K562 (cell line): ENCODE data around the gene MTO1. TPM values are rescaled to one million over a fixed set of nuclear protein-coding genes. Genes with fewer than 3 reads are reported as not detected.
A peak's percentile ranks its signal among the peaks of the same experiment; 100 is the strongest.

Experiments
- ATAC-seq: fragments of 200-7000 bp; cut with Tn5 transposase; 3 replicates; pipeline ENCODE4 v1.9.1; 2020; ENCODE audit warnings: moderate library complexity
- BruUV-seq: library from RNA; stranded (reverse); fragments of 400-500 nt; replicated peaks from 2 replicates; lab custom pipeline; 2021; lab: Mats Ljungman, UMichigan
- CTCF ChIA-PET: fragments of 300-600 bp; formaldehyde crosslinking; extraction: SDS; loops from one replicate; lab custom pipeline; 2021; ENCODE audit warnings: low intra/inter-chr PET ratio; lab: Yijun Ruan, JAX
- POLR2A ChIA-PET: fragments of 300-600, 350-650 bp; sonication (Branson Sonifier 250); formaldehyde crosslinking; extraction: SDS; loops from one replicate; lab custom pipeline; 2021; ENCODE audit warnings: antibody characterized with exemption, inconsistent platforms; lab: Yijun Ruan, JAX
- DNase-seq, 4 experiments: peaks; one replicate each; pipeline versions ENCODE4 v3.0.0 to v3.0.0-alpha.2; 2011 to 2018; ENCODE audit warnings: low spot score in 3 of 4, mixed read lengths in 3 of 4; ENCODE audit errors: extremely low read depth in 1 of 4
- FAIRE-seq: peaks from 2 replicates; lab custom pipeline; 2011; peaks lifted over from hg19 to GRCh38; lab: Jason Lieb, UNC
- H2AFZ ChIP-seq: 2 replicates; pipeline ENCODE4 v1.6.0; 2011; ENCODE audit warnings: low read depth, low read length, control low read depth, inconsistent platforms
- H3K27ac ChIP-seq: fragments of 200-600 bp; 3 replicates; pipeline ENCODE4 v1.8.0; 2011; ENCODE audit warnings: low read depth, mild to moderate bottlenecking, control low read depth, inconsistent platforms, low read length, moderate library complexity, mixed read lengths; ENCODE audit errors: extremely low read depth
- H3K27me3 ChIP-seq, 2 experiments: fragments of 300-600 bp in 1 of 2; 2 replicates in 1 of 2; 3 replicates in 1 of 2; pipeline versions ENCODE4 v1.6.0 to v1.8.0; 2011; ENCODE audit warnings: inconsistent platforms in 2 of 2, low read length in 2 of 2, mild to moderate bottlenecking in 1 of 2, mixed read lengths in 1 of 2, moderate library complexity in 1 of 2; ENCODE audit not compliant: control insufficient read depth in 2 of 2, insufficient read depth in 2 of 2
- H3K36me3 ChIP-seq: fragments of 300-600 bp; 3 replicates; pipeline ENCODE4 v1.8.0; 2011; ENCODE audit warnings: mild to moderate bottlenecking, low read length, inconsistent platforms; ENCODE audit not compliant: control insufficient read depth, insufficient read depth
- H3K4me1 ChIP-seq, 2 experiments: fragments of 200-600 bp in 1 of 2; replicated peaks in 1 of 2; 2 replicates in 1 of 2; 3 replicates in 1 of 2; pipeline versions ENCODE4 v1.5.1 to v1.8.0; 2011; ENCODE audit warnings: inconsistent platforms in 2 of 2, low read length in 2 of 2, mild to moderate bottlenecking in 1 of 2, mixed read lengths in 1 of 2, moderate library complexity in 1 of 2; ENCODE audit not compliant: control insufficient read depth in 2 of 2, insufficient read depth in 2 of 2
- H3K4me2 ChIP-seq: 2 replicates; pipeline ENCODE4 v1.6.1; 2011; ENCODE audit warnings: low read length, control low read depth, inconsistent platforms, mixed read lengths; ENCODE audit not compliant: insufficient read depth
- H3K4me3 ChIP-seq: fragments of 200-600 bp; sonication (generic), shearing (Covaris generic); 2 replicates; pipeline ENCODE4 v1.5.1; 2016; ENCODE audit warnings: control low read depth, inconsistent platforms
- H3K79me2 ChIP-seq: fragments of 200-600 bp; 3 replicates; pipeline ENCODE4 v1.8.0; 2011; ENCODE audit warnings: low read length, inconsistent platforms; ENCODE audit not compliant: control insufficient read depth, insufficient read depth
- H3K9ac ChIP-seq, 2 experiments: 2 replicates each; pipeline versions ENCODE4 v1.6.0 to v1.6.1; 2011; ENCODE audit warnings: low read depth in 2 of 2, low read length in 2 of 2, control low read depth in 1 of 2, inconsistent platforms in 1 of 2, mild to moderate bottlenecking in 1 of 2, mixed read lengths in 1 of 2; ENCODE audit not compliant: insufficient read depth in 1 of 2
- H3K9me1 ChIP-seq: one replicate; pipeline ENCODE4 v1.6.0; 2011; ENCODE audit warnings: inconsistent platforms, mild to moderate bottlenecking, low read length, moderate library complexity; ENCODE audit not compliant: control insufficient read depth, insufficient read depth
- H3K9me3 ChIP-seq: replicated peaks from 2 replicates; pipeline ENCODE4 v1.5.1; 2011; ENCODE audit warnings: low read depth, low read length, inconsistent platforms; ENCODE audit not compliant: control insufficient read depth, insufficient read depth
- H4K20me1 ChIP-seq: replicated peaks from 2 replicates; pipeline ENCODE4 v1.6.1; 2011; ENCODE audit warnings: low read length, inconsistent platforms, mixed read lengths; ENCODE audit not compliant: control insufficient read depth, insufficient read depth
- HMG20B ChIP-seq: fragments of 250-450 bp; sonication (Bioruptor Pico); IDR thresholded peaks from 2 replicates; pipeline ENCODE4 v1.5.0; 2021; ENCODE audit warnings: mild to moderate bottlenecking
- ZBTB40 ChIP-seq, 2 experiments: fragments of 450-650 bp in 1 of 2; sonication (generic) in 1 of 2; formaldehyde crosslinking in 1 of 2; IDR thresholded peaks; 2 replicates each; pipeline versions ENCODE4 v1.7.1 to v1.9.0; 2016 to 2022; ENCODE audit warnings: inconsistent platforms in 1 of 2, mild to moderate bottlenecking in 1 of 2, missing genetic modification reagents in 1 of 2
- WGBS: fragments of 100-300 bp; shearing (Covaris generic); methylation state at CpG from one replicate; pipeline ENCODE4 v1.1.6; 2016; ENCODE audit warnings: low coverage, mixed read lengths; ENCODE audit not compliant: insufficient coverage; ENCODE audit errors: missing lambda C conversion rate; 5-methylcytosine and 5-hydroxymethylcytosine counted together
- in situ Hi-C: fragments of 300-500 bp; cut with MboI; formaldehyde crosslinking; loops from 4 replicates; pipeline ENCODE4 v1.15.0; 2018; ENCODE audit warnings: inconsistent platforms, mixed read lengths
- intact Hi-C: fragments of 100-400 bp; cut with micrococcal nuclease; formaldehyde crosslinking; loops from 2 replicates; pipeline ENCODE4 v1.14.2; 2022
- polyA plus RNA-seq, 8 experiments: library from polyadenylated mRNA; depleted of rRNA in 4 of 8; stranded (reverse) in 5 of 8; unstranded in 3 of 8; fragments of >200 nt; fragmentation: Nextera tagmentation in 2 of 8; fragmentation: Illumina TruSeq in 1 of 8; extraction: Ambion mirVana in 2 of 8; extraction: Trizol in 1 of 8; gene quantifications; 2 replicates each; pipeline versions ENCODE4 v1.2.1 to v1.2.3, GENCODE V29; 2011 to 2014; ENCODE audit warnings: inconsistent platforms in 1 of 8, missing spikeins in 1 of 8
- small RNA-seq: library from RNA; depleted of rRNA; stranded (forward); fragments of <200 nt; gene quantifications from one replicate; pipeline ENCODE3, GENCODE V24; 2014
- total RNA-seq, 7 experiments: library from RNA; depleted of rRNA in 6 of 7; stranded (reverse); fragments of >200 nt in 6 of 7; fragmentation: Illumina TruSeq in 2 of 7; extraction: Trizol in 2 of 7; gene quantifications; 2 replicates each; pipeline versions ENCODE4 v1.2.1 to v1.2.3, GENCODE V29; 2011 to 2021; ENCODE audit warnings: low replicate concordance in 1 of 7

The MTO1 gene
- total and polyA plus RNA-seq, 9 of the 15 experiments (the other 6 are each of a cell fraction or from before 2014, with no cell fraction given): 33.4 to 62.3 (median 50.6) TPM

GRCh38 chr6:73556836-73557235 is 95.3 kb downstream of the MTO1 start:
- 7% methylated on average over 1 of the region's 1 CpG for WGBS
- no peak overlapping the region for H3K27ac ChIP-seq
- no peaks in the 10 kb centered on the region; a peak in 2 of 5 replicates for H3K4me1 ChIP-seq
- no TSS peak for BruUV-seq
- H3K9me1 ChIP-seq: no peaks in the 10 kb centered on the region
- intact Hi-C loops (no loop called here), in situ Hi-C loops (no loop called here)
- CTCF ChIA-PET: no interaction called here
- no peak overlapping the region for H3K9ac ChIP-seq
- H3K27me3 ChIP-seq: no peaks in the 10 kb centered on the region
- H3K4me2 ChIP-seq: no peak overlapping the region
- no peak for ATAC-seq
- TF ChIP-seq ZBTB40 (IDR thresholded peaks at IDR 0.05): peak; percentile 68
- no peak for TF ChIP-seq ZBTB40 (CRISPR knock-in tag; IDR thresholded peaks at IDR 0.05)
- TF ChIP-seq HMG20B (CRISPR knock-in tag): no peak
- H3K4me3 ChIP-seq: no peak overlapping the region
- H4K20me1 ChIP-seq: no peaks in the 10 kb centered on the region
- H3K9me3 ChIP-seq: no peaks in the 10 kb centered on the region
- no peak for FAIRE-seq
- H2AFZ ChIP-seq: no peak overlapping the region
- no peaks in the 10 kb centered on the region for H3K79me2 ChIP-seq
- POLR2A ChIA-PET: interaction anchor here (1.3 to 2.3 kb wide), 3 partner anchors 8 to 37 kb away, joined by 3 to 6 read pairs (median 6); no protein-coding TSS in a partner anchor
- H3K36me3 ChIP-seq: no peaks in the 10 kb centered on the region
- DNase-seq: no peak

Small RNAs within 50 kb of the gene (small RNA-seq; reads per million reads assigned to genes)
- not detected for gene AL603910.2
- gene RN7SL827P: not detected
- not detected for gene RNU6-975P

Other genes starting within 250 kb of the MTO1 start
Only the 7 nearest of the 10 such genes appear.
- gene DPPA5, start 107.5 kb upstream of the MTO1 start, total RNA-seq (2014; rRNA removed): not detected in 2 replicates
- gene DPPA5, start 107.5 kb upstream of the MTO1 start, total RNA-seq (2014; rRNA removed; fragmentation: Illumina TruSeq; extraction: Trizol): not detected in 2 replicates
- not detected in 2 replicates for gene DPPA5, start 107.5 kb upstream of the MTO1 start, total RNA-seq (2015; rRNA removed; fragmentation: Illumina TruSeq; extraction: Trizol)
- gene DPPA5, start 107.5 kb upstream of the MTO1 start, total RNA-seq (2021): not detected in 2 replicates
- not detected in 2 replicates for gene DPPA5, start 107.5 kb upstream of the MTO1 start, polyA plus RNA-seq (2011; rRNA removed)
- gene DPPA5, start 107.5 kb upstream of the MTO1 start, polyA plus RNA-seq (2014; fragmentation: Illumina TruSeq; extraction: Trizol): not detected in 2 replicates
- gene DPPA5, start 107.5 kb upstream of the MTO1 start, polyA plus RNA-seq (2014; fragmentation: Nextera tagmentation; extraction: Ambion mirVana): not detected
- gene DPPA5, start 107.5 kb upstream of the MTO1 start, polyA plus RNA-seq (2014; rRNA removed): not detected in 2 replicates
- not detected in 2 replicates for gene KHDC3L, start 99.1 kb upstream of the MTO1 start, total RNA-seq (2014; rRNA removed)
- gene KHDC3L, start 99.1 kb upstream of the MTO1 start, total RNA-seq (2014; rRNA removed; fragmentation: Illumina TruSeq; extraction: Trizol): not detected in 2 replicates
- not detected in 2 replicates for gene KHDC3L, start 99.1 kb upstream of the MTO1 start, total RNA-seq (2015; rRNA removed; fragmentation: Illumina TruSeq; extraction: Trizol)
- gene KHDC3L, start 99.1 kb upstream of the MTO1 start, total RNA-seq (2021): not detected in 2 replicates
- gene KHDC3L, start 99.1 kb upstream of the MTO1 start, polyA plus RNA-seq (2011; rRNA removed): not detected in 2 replicates
- gene KHDC3L, start 99.1 kb upstream of the MTO1 start, polyA plus RNA-seq (2014; fragmentation: Illumina TruSeq; extraction: Trizol): not detected in 2 replicates
- gene KHDC3L, start 99.1 kb upstream of the MTO1 start, polyA plus RNA-seq (2014; fragmentation: Nextera tagmentation; extraction: Ambion mirVana): not detected
- not detected in 2 replicates for gene KHDC3L, start 99.1 kb upstream of the MTO1 start, polyA plus RNA-seq (2014; rRNA removed)
- gene OOEP, start 91.8 kb upstream of the MTO1 start, total RNA-seq (2014; rRNA removed): not detected in 2 replicates
- not detected in 2 replicates for gene OOEP, start 91.8 kb upstream of the MTO1 start, total RNA-seq (2014; rRNA removed; fragmentation: Illumina TruSeq; extraction: Trizol)
- gene OOEP, start 91.8 kb upstream of the MTO1 start, total RNA-seq (2015; rRNA removed; fragmentation: Illumina TruSeq; extraction: Trizol): not detected in 2 replicates
- gene OOEP, start 91.8 kb upstream of the MTO1 start, total RNA-seq (2021): not detected in 2 replicates
- gene OOEP, start 91.8 kb upstream of the MTO1 start, polyA plus RNA-seq (2011; rRNA removed): not detected in 2 replicates
- not detected in 2 replicates for gene OOEP, start 91.8 kb upstream of the MTO1 start, polyA plus RNA-seq (2014; fragmentation: Illumina TruSeq; extraction: Trizol)
- not detected for gene OOEP, start 91.8 kb upstream of the MTO1 start, polyA plus RNA-seq (2014; fragmentation: Nextera tagmentation; extraction: Ambion mirVana)
- gene OOEP, start 91.8 kb upstream of the MTO1 start, polyA plus RNA-seq (2014; rRNA removed): not detected in 2 replicates
- 0.32 TPM in 1 of 2 replicates, not detected in the other for gene DDX43, start 66.9 kb upstream of the MTO1 start, total RNA-seq (2014; rRNA removed)
- 0.19 and 0.40 TPM in 2 replicates for gene DDX43, start 66.9 kb upstream of the MTO1 start, total RNA-seq (2014; rRNA removed; fragmentation: Illumina TruSeq; extraction: Trizol)
- gene DDX43, start 66.9 kb upstream of the MTO1 start, total RNA-seq (2015; rRNA removed; fragmentation: Illumina TruSeq; extraction: Trizol): 0.19 and 0.25 TPM in 2 replicates
- gene DDX43, start 66.9 kb upstream of the MTO1 start, total RNA-seq (2021): 0.18 and 0.20 TPM in 2 replicates
- 0.07 TPM in 1 of 2 replicates, not detected in the other for gene DDX43, start 66.9 kb upstream of the MTO1 start, polyA plus RNA-seq (2011; rRNA removed)
- 0.12 and 0.42 TPM in 2 replicates for gene DDX43, start 66.9 kb upstream of the MTO1 start, polyA plus RNA-seq (2014; fragmentation: Illumina TruSeq; extraction: Trizol)
- gene DDX43, start 66.9 kb upstream of the MTO1 start, polyA plus RNA-seq (2014; fragmentation: Nextera tagmentation; extraction: Ambion mirVana): under 1 TPM; 0.10 to 0.27 TPM
- 0.57 and 0.88 TPM in 2 replicates for gene DDX43, start 66.9 kb upstream of the MTO1 start, polyA plus RNA-seq (2014; rRNA removed)
- gene CGAS, start 9.4 kb upstream of the MTO1 start, total RNA-seq (2014; rRNA removed): 0.32 TPM in 1 of 2 replicates, not detected in the other
- gene CGAS, start 9.4 kb upstream of the MTO1 start, total RNA-seq (2014; rRNA removed; fragmentation: Illumina TruSeq; extraction: Trizol): 0.18 TPM in 1 of 2 replicates, not detected in the other
- gene CGAS, start 9.4 kb upstream of the MTO1 start, total RNA-seq (2015; rRNA removed; fragmentation: Illumina TruSeq; extraction: Trizol): not detected in 2 replicates
- 0.04 and 0.11 TPM in 2 replicates for gene CGAS, start 9.4 kb upstream of the MTO1 start, total RNA-seq (2021)
- 0.03 and 0.06 TPM in 2 replicates for gene CGAS, start 9.4 kb upstream of the MTO1 start, polyA plus RNA-seq (2011; rRNA removed)
- 0.06 and 0.08 TPM in 2 replicates for gene CGAS, start 9.4 kb upstream of the MTO1 start, polyA plus RNA-seq (2014; fragmentation: Illumina TruSeq; extraction: Trizol)
- under 1 TPM in 1 of 2 experiments, not detected in 1; 0.01 TPM for gene CGAS, start 9.4 kb upstream of the MTO1 start, polyA plus RNA-seq (2014; fragmentation: Nextera tagmentation; extraction: Ambion mirVana)
- gene CGAS, start 9.4 kb upstream of the MTO1 start, polyA plus RNA-seq (2014; rRNA removed): 0.13 and 0.15 TPM in 2 replicates
- 8,400 and 9,577 TPM in 2 replicates for gene EEF1A1, start 59.3 kb downstream of the MTO1 start, total RNA-seq (2014; rRNA removed)
- gene EEF1A1, start 59.3 kb downstream of the MTO1 start, total RNA-seq (2014; rRNA removed; fragmentation: Illumina TruSeq; extraction: Trizol): 12,995 and 14,391 TPM in 2 replicates
- gene EEF1A1, start 59.3 kb downstream of the MTO1 start, total RNA-seq (2015; rRNA removed; fragmentation: Illumina TruSeq; extraction: Trizol): 12,931 and 13,052 TPM in 2 replicates
- gene EEF1A1, start 59.3 kb downstream of the MTO1 start, total RNA-seq (2021): 11,082 and 11,449 TPM in 2 replicates
- 17,323 and 19,925 TPM in 2 replicates for gene EEF1A1, start 59.3 kb downstream of the MTO1 start, polyA plus RNA-seq (2011; rRNA removed)
- gene EEF1A1, start 59.3 kb downstream of the MTO1 start, polyA plus RNA-seq (2014; fragmentation: Illumina TruSeq; extraction: Trizol): 11,237 and 11,368 TPM in 2 replicates
- 1,000 to 10,000 TPM; 6,453 to 7,909 TPM for gene EEF1A1, start 59.3 kb downstream of the MTO1 start, polyA plus RNA-seq (2014; fragmentation: Nextera tagmentation; extraction: Ambion mirVana)
- 9,792 and 9,810 TPM in 2 replicates for gene EEF1A1, start 59.3 kb downstream of the MTO1 start, polyA plus RNA-seq (2014; rRNA removed)
- gene SLC17A5, start 192.3 kb downstream of the MTO1 start, total RNA-seq (2014; rRNA removed): 2.0 and 3.8 TPM in 2 replicates
- gene SLC17A5, start 192.3 kb downstream of the MTO1 start, total RNA-seq (2014; rRNA removed; fragmentation: Illumina TruSeq; extraction: Trizol): 3.7 and 4.7 TPM in 2 replicates
- 3.8 and 4.5 TPM in 2 replicates for gene SLC17A5, start 192.3 kb downstream of the MTO1 start, total RNA-seq (2015; rRNA removed; fragmentation: Illumina TruSeq; extraction: Trizol)
- 3.4 TPM in 2 replicates for gene SLC17A5, start 192.3 kb downstream of the MTO1 start, total RNA-seq (2021)
- 7.2 and 7.6 TPM in 2 replicates for gene SLC17A5, start 192.3 kb downstream of the MTO1 start, polyA plus RNA-seq (2011; rRNA removed)
- 2.9 and 3.4 TPM in 2 replicates for gene SLC17A5, start 192.3 kb downstream of the MTO1 start, polyA plus RNA-seq (2014; fragmentation: Illumina TruSeq; extraction: Trizol)
- gene SLC17A5, start 192.3 kb downstream of the MTO1 start, polyA plus RNA-seq (2014; fragmentation: Nextera tagmentation; extraction: Ambion mirVana): 1 to 10 TPM; 1.3 to 1.8 TPM
- 2.2 and 3.3 TPM in 2 replicates for gene SLC17A5, start 192.3 kb downstream of the MTO1 start, polyA plus RNA-seq (2014; rRNA removed)